Measurements from ENCODE around the gene FFAR1.

- TF ChIP-seq CTCF (IDR thresholded peaks at IDR 0.05; ENCODE audit: poor library complexity) (no peak), EZH2 (IDR thresholded peaks at IDR 0.05; ENCODE audit: borderline replicate concordance) (no peak)
These were observed 33.6 kb downstream of the FFAR1 start for GRCh38 chr19:35381318-35381717.

Measured in hepatocyte (in vitro differentiated cells).